AG08395 (cell line): ENCODE measurements around the gene LZTS2.
"Not testable (repeated sequence)": the region's sequence is repeated elsewhere in the genome, so short reads cannot be mapped to it uniquely, and the experiment has no call there.

ENCODE experiments used
- DNase-seq: peaks from one replicate; pipeline ENCODE4 v3.0.0; 2012; ENCODE audit warnings: mixed read lengths, low spot score

Gene LZTS2

GRCh38 chr10:101033276-101033675 lies 33.7 kb downstream of the LZTS2 start:
- no peak for DNase-seq

GRCh38 chr10:101034404-101034803 lies 34.8 kb downstream of the LZTS2 start:
- not testable (repeated sequence) for DNase-seq

GRCh38 chr10:101035314-101035713 lies 35.7 kb downstream of the LZTS2 start:
- DNase-seq: no peak

GRCh38 chr10:101035916-101036702 lies 36.5 kb downstream of the LZTS2 start:
- no peak for DNase-seq

- no peak for DNase-seq
Observed at GRCh38 chr10:101036726-101037125, 37.1 kb downstream of the LZTS2 start.

GRCh38 chr10:101038484-101038883 lies 38.9 kb downstream of the LZTS2 start:
- DNase-seq: no peak

GRCh38 chr10:101040061-101040460 lies 40.5 kb downstream of the LZTS2 start:
- DNase-seq: no peak

- no peak for DNase-seq
Observed at GRCh38 chr10:101040851-101041250, 41.2 kb downstream of the LZTS2 start.

- peak; percentile 92 for DNase-seq
Observed at GRCh38 chr10:101041252-101041761, 41.7 kb downstream of the LZTS2 start.

GRCh38 chr10:101042118-101042517 lies 42.5 kb downstream of the LZTS2 start:
- DNase-seq: no peak

GRCh38 chr10:101042667-101043362 lies 43.2 kb downstream of the LZTS2 start:
- DNase-seq: peak; percentile 95

- no peak for DNase-seq
Observed at GRCh38 chr10:101043363-101043707, 43.7 kb downstream of the LZTS2 start.

- DNase-seq: no peak
Observed at GRCh38 chr10:101044117-101044516, 44.5 kb downstream of the LZTS2 start.

GRCh38 chr10:101046332-101047238 lies 47.0 kb downstream of the LZTS2 start:
- DNase-seq: no peak

- DNase-seq: no peak
Observed at GRCh38 chr10:101047268-101047667, 47.7 kb downstream of the LZTS2 start.

- no peak for DNase-seq
Observed at GRCh38 chr10:101047961-101048892, 48.6 kb downstream of the LZTS2 start.

GRCh38 chr10:101050208-101051069 lies 50.8 kb downstream of the LZTS2 start:
- DNase-seq: peak; percentile 61

- DNase-seq: peak; percentile 68
Observed at GRCh38 chr10:101052285-101052684, 52.7 kb downstream of the LZTS2 start.

GRCh38 chr10:101053516-101053915 lies 53.9 kb downstream of the LZTS2 start:
- peak; percentile 52 for DNase-seq

- DNase-seq: no peak
Observed at GRCh38 chr10:101054351-101054750, 54.7 kb downstream of the LZTS2 start.
